GM03348 (cell line): ENCODE measurements around the gene RFC4.
"Not testable (repeated sequence)": the region's sequence is repeated elsewhere in the genome, so short reads cannot be mapped to it uniquely, and the experiment has no call there.

Experiments
- DNase-seq: peaks from one replicate; pipeline ENCODE4 v3.0.0; 2012; ENCODE audit warnings: low spot score

Gene RFC4

GRCh38 chr3:186806089-186807055 is at the start of gene RFC4:
TSS of gene RFC4 (minus strand) at chr3:186806482. CDS start at chr3:186804713, 1,769 bp downstream.
- peak; percentile 88 for DNase-seq

GRCh38 chr3:186854954-186855353 is 48.7 kb upstream of the RFC4 start:
- DNase-seq, result no peak

GRCh38 chr3:186854146-186854545 is 47.9 kb upstream of the RFC4 start:
- DNase-seq, result no peak

- DNase-seq, result no peak
Observed at GRCh38 chr3:186852994-186853393, 46.7 kb upstream of the RFC4 start.

GRCh38 chr3:186851835-186852234 is 45.6 kb upstream of the RFC4 start:
- DNase-seq, result not testable (repeated sequence)

GRCh38 chr3:186849374-186849975 is 43.2 kb upstream of the RFC4 start:
- DNase-seq, result peak; percentile 14

GRCh38 chr3:186847437-186847836 is 41.2 kb upstream of the RFC4 start:
- no peak for DNase-seq

- no peak for DNase-seq
Observed at GRCh38 chr3:186845756-186846155, 39.5 kb upstream of the RFC4 start.

- no peak for DNase-seq
Observed at GRCh38 chr3:186844908-186845307, 38.6 kb upstream of the RFC4 start.

GRCh38 chr3:186843039-186843432 is 36.8 kb upstream of the RFC4 start:
- DNase-seq, result no peak

GRCh38 chr3:186842426-186843038 is 36.2 kb upstream of the RFC4 start, which contains the start of gene ADIPOQ:
TSS of gene ADIPOQ (plus strand) at chr3:186842710. CDS start at chr3:186853059, 10,349 bp downstream.
- DNase-seq, result no peak

- DNase-seq, result no peak
Observed at GRCh38 chr3:186841620-186842019, 35.3 kb upstream of the RFC4 start.

GRCh38 chr3:186839874-186840641 is 33.8 kb upstream of the RFC4 start:
- DNase-seq, result peak; percentile 61

- DNase-seq, result no peak
Observed at GRCh38 chr3:186832276-186832675, 26.0 kb upstream of the RFC4 start.

- DNase-seq, result no peak
Observed at GRCh38 chr3:186831798-186832197, 25.5 kb upstream of the RFC4 start.

GRCh38 chr3:186828340-186828739 is 22.1 kb upstream of the RFC4 start:
- no peak for DNase-seq

- DNase-seq, result peak; percentile 99
Observed at GRCh38 chr3:186826976-186827857, 20.9 kb upstream of the RFC4 start.

GRCh38 chr3:186826410-186826975 is 20.2 kb upstream of the RFC4 start:
- no peak for DNase-seq

GRCh38 chr3:186825872-186826409 is 19.7 kb upstream of the RFC4 start:
- DNase-seq, result no peak

- DNase-seq, result peak; percentile 43
Observed at GRCh38 chr3:186825294-186825821, 19.1 kb upstream of the RFC4 start.
